B cell (primary cell): Measurements from ENCODE around the gene COLQ. TPM values are rescaled to one million over a fixed set of nuclear protein-coding genes. Genes with fewer than 3 reads are reported as not detected.

ENCODE experiments used
- ATAC-seq: fragments of 200-7000 bp; cut with Tn5 transposase; one replicate; pipeline ENCODE4 v1.10.0; 2021; ENCODE audit warnings: low read depth, mild to moderate bottlenecking, moderate number of reproducible peaks, moderate library complexity
- CTCF ChIA-PET: fragments of 350-600 bp; sonication (Branson Sonifier 250); formaldehyde crosslinking; loops from one replicate; lab custom pipeline; 2021; ENCODE audit warnings: antibody characterized with exemption, inconsistent platforms; lab: Charles Lee
- POLR2A ChIA-PET: fragments of 350-600 bp; sonication (Branson Sonifier 250); formaldehyde crosslinking; loops from one replicate; lab custom pipeline; 2021; ENCODE audit warnings: antibody characterized with exemption; lab: Charles Lee
- DNase-seq: peaks from one replicate; pipeline ENCODE4 v3.0.0; 2013
- H2AFZ ChIP-seq: 2 replicates; pipeline ENCODE4 v1.6.1; 2012; ENCODE audit warnings: mild to moderate bottlenecking, low read depth, low read length; ENCODE audit not compliant: insufficient read depth, poor library complexity, severe bottlenecking
- H3K27ac ChIP-seq, 2 donors: 1 replicate in 1 of 2; 2 replicates in 1 of 2; pipeline ENCODE4 v1.5.1; 2012 to 2013; ENCODE audit warnings: low read length in 2 of 2, mild to moderate bottlenecking in 2 of 2, moderate library complexity in 1 of 2
- H3K27me3 ChIP-seq, 4 experiments: fragments of 200-600 bp in 1 of 4; sonication (generic) in 1 of 4; replicated peaks in 1 of 4; 1 replicate in 2 of 4; 2 replicates in 2 of 4; pipeline versions ENCODE4 v1.6.1 to v1.7.0; 2013 to 2016; ENCODE audit warnings: low read length in 3 of 4, mild to moderate bottlenecking in 2 of 4, mixed read lengths in 1 of 4, moderate library complexity in 1 of 4; ENCODE audit not compliant: insufficient read depth in 4 of 4, control insufficient read depth in 3 of 4; ENCODE audit errors: control extremely low read depth in 1 of 4
- H3K36me3 ChIP-seq, 2 experiments: replicated peaks in 1 of 2; 1 replicate in 1 of 2; 2 replicates in 1 of 2; pipeline versions ENCODE4 v1.6.1 to v1.7.1; 2013; ENCODE audit warnings: low read length in 1 of 2; ENCODE audit not compliant: insufficient read depth in 2 of 2, control insufficient read depth in 1 of 2; ENCODE audit errors: control extremely low read depth in 1 of 2, extremely low read depth in 1 of 2
- H3K4me1 ChIP-seq, 2 donors: fragments of 200-600 bp in 1 of 2; sonication (generic) in 1 of 2; 1 replicate in 1 of 2; 2 replicates in 1 of 2; pipeline versions ENCODE4 v1.5.1 to v1.6.1; 2013 to 2017; ENCODE audit warnings: low read length in 2 of 2; ENCODE audit not compliant: control insufficient read depth in 2 of 2, insufficient read depth in 2 of 2
- H3K4me2 ChIP-seq: replicated peaks from 2 replicates; pipeline ENCODE3; 2012; ENCODE audit warnings: mild to moderate bottlenecking, low read depth, low read length; ENCODE audit not compliant: poor library complexity, severe bottlenecking
- H3K4me3 ChIP-seq, 5 experiments: fragments of 200-600 bp in 1 of 5; sonication (generic) in 1 of 5; 1 replicate in 3 of 5; 2 replicates in 2 of 5; pipeline versions ENCODE4 v1.5.1 to v1.7.0; 2011 to 2016; ENCODE audit warnings: low read length in 4 of 5, mild to moderate bottlenecking in 4 of 5, low read depth in 2 of 5, control low read depth in 1 of 5, moderate library complexity in 1 of 5; ENCODE audit not compliant: insufficient read depth in 1 of 5; ENCODE audit errors: control extremely low read depth in 1 of 5, extremely low read depth in 1 of 5
- H3K79me2 ChIP-seq: fragments of 200-600 bp; sonication (generic); one replicate; pipeline ENCODE4 v1.6.0; 2016; ENCODE audit warnings: low read length; ENCODE audit not compliant: control insufficient read depth, insufficient read depth
- H3K9ac ChIP-seq: fragments of 200-600 bp; sonication (generic); 2 replicates; pipeline ENCODE4 v1.6.1; 2017; ENCODE audit warnings: mild to moderate bottlenecking, low read length, moderate library complexity
- H3K9me3 ChIP-seq, 3 donors: one replicate each; pipeline versions ENCODE4 v1.6.1 to v1.7.1; 2013; ENCODE audit warnings: low read length in 2 of 3; ENCODE audit not compliant: control insufficient read depth in 2 of 3, insufficient read depth in 1 of 3; ENCODE audit errors: control extremely low read depth in 1 of 3
- H4K20me1 ChIP-seq: 2 replicates; pipeline ENCODE4 v1.6.0; 2012; ENCODE audit warnings: mild to moderate bottlenecking, low read length; ENCODE audit not compliant: insufficient read depth, control insufficient read depth, poor library complexity, severe bottlenecking
- H3K27ac Mint-ChIP-seq: one replicate; pipeline ENCODE4 v1.8.0; 2021; ENCODE audit warnings: mixed read lengths
- H3K27me3 Mint-ChIP-seq: one replicate; pipeline ENCODE4 v1.8.0; 2021; ENCODE audit warnings: mixed read lengths
- H3K4me1 Mint-ChIP-seq: one replicate; pipeline ENCODE4 v1.8.0; 2021; ENCODE audit warnings: mixed read lengths
- H3K4me3 Mint-ChIP-seq: one replicate; pipeline ENCODE4 v1.8.0; 2021; ENCODE audit warnings: mixed read lengths
- H3K9me3 Mint-ChIP-seq: one replicate; pipeline ENCODE4 v1.8.0; 2022; ENCODE audit warnings: mixed read lengths; ENCODE audit not compliant: insufficient read depth
- EZH2 ChIP-seq: IDR thresholded peaks from 2 replicates; pipeline ENCODE4 v1.6.1; 2012; ENCODE audit warnings: borderline replicate concordance, low read depth, mild to moderate bottlenecking, moderate library complexity, low read length; ENCODE audit not compliant: insufficient read depth, poor library complexity, severe bottlenecking
- WGBS: methylation state at CpG from one replicate; pipeline ENCODE4 v1.1.5; 2013; ENCODE audit warnings: missing lambda C conversion rate; ENCODE audit not compliant: insufficient coverage; 5-methylcytosine and 5-hydroxymethylcytosine counted together
- intact Hi-C: fragments of 100-400 bp; cut with micrococcal nuclease; formaldehyde crosslinking; loops from one replicate; pipeline ENCODE4 v1.10.0; 2022
- polyA plus RNA-seq: library from polyadenylated mRNA; depleted of rRNA; stranded (reverse); fragments of >200 nt; gene quantifications from 2 replicates; pipeline ENCODE4 v1.2.3, GENCODE V29; 2012
- total RNA-seq, 2 donors: library from RNA; stranded (reverse); fragments of 120-200 nt in 1 of 2; gene quantifications; 1 replicate in 1 of 2; 2 replicates in 1 of 2; pipeline versions ENCODE4 v1.2.3 to v1.2.4, GENCODE V29; 2013 to 2022
- TF ChIP-seq, protein P1 (sequence below): fragments of 200-600 bp; IDR thresholded peaks from one replicate; pipeline ENCODE4 v1.8.0; 2022; ENCODE audit warnings: antibody characterized with exemption, mild to moderate bottlenecking

Gene COLQ
- total and polyA plus RNA-seq, 2 donors (not counting 1 experiment from before 2014, with no cell fraction given), result 1.9 to 2.5 TPM

DNA sequence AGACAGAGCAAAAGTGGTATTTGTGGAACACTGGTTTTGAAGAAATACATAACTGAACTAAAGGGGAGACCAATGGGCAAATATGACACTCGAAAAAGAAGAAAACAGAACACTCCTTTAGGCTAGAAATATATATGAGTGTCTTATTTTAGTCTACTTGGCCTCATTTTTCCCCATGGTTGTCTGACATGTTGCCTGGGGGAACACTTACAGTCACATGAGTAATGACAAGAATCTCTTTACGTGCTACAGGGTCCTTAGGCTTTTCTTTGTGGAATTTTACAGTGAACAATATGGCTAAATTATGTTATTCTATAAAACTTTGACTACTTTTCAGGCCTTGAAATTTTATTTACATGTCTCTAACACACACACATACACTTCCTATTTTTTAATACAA, 111.7 kb downstream of the COLQ start:
- no peak for ATAC-seq
- H3K9ac ChIP-seq, result no peak overlapping the region
- no peak for DNase-seq

DNA sequence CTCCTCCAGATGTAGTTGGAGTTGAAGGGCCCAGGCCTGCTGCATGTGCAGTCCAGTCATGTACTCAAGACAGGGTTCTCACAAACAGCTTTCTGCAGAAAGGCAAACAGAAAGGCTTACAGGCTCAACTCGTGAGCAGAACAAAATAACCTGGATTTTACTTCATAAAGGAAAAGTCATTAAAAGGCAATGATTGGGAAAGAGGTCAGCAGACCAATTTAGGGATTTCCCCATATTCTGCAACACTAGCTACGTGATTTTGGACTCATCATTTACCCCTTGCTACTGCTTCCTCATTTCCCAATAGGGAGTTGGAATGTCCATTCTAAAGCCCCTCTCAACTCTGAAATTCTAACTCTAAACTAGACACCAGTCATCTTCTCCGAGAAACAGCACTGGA, 112.3 kb downstream of the COLQ start:
- 100% methylated on average over 1 of the region's 3 CpGs for WGBS
- no peak overlapping the region for H3K27ac Mint-ChIP-seq
- DNase-seq (no peak), ATAC-seq (no peak)
- Histone ChIP-seq H3K4me2 (no peak overlapping the region), H2AFZ (no peak overlapping the region), H4K20me1 (no peaks in the 10 kb centered on the region), H3K9me3 (no peaks in the 10 kb centered on the region), H3K4me3 (no peak overlapping the region), H3K9ac (no peak overlapping the region), H3K4me1 (peaks cover 12 to 13% of the 10 kb centered on the region in 2 donors), H3K27me3 (no peaks in the 10 kb centered on the region), H3K79me2 (peaks cover 2% of the 10 kb centered on the region), H3K27ac (no peak overlapping the region), H3K36me3 (peaks cover 6 to 41% of the 10 kb centered on the region in 2 experiments)
- H3K4me1 Mint-ChIP-seq, result peaks cover 10% of the 10 kb centered on the region
- H3K27me3 Mint-ChIP-seq, result no peaks in the 10 kb centered on the region
- no peak for TF ChIP-seq EZH2
- TF ChIP-seq, protein P1, sequence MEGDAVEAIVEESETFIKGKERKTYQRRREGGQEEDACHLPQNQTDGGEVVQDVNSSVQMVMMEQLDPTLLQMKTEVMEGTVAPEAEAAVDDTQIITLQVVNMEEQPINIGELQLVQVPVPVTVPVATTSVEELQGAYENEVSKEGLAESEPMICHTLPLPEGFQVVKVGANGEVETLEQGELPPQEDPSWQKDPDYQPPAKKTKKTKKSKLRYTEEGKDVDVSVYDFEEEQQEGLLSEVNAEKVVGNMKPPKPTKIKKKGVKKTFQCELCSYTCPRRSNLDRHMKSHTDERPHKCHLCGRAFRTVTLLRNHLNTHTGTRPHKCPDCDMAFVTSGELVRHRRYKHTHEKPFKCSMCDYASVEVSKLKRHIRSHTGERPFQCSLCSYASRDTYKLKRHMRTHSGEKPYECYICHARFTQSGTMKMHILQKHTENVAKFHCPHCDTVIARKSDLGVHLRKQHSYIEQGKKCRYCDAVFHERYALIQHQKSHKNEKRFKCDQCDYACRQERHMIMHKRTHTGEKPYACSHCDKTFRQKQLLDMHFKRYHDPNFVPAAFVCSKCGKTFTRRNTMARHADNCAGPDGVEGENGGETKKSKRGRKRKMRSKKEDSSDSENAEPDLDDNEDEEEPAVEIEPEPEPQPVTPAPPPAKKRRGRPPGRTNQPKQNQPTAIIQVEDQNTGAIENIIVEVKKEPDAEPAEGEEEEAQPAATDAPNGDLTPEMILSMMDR, result no peak
- POLR2A ChIA-PET, result no interaction called here
- CTCF ChIA-PET, result interaction anchor here (8.1 to 14.6 kb wide), 2 partner anchors 144 to 207 kb away, joined by 305 to 421 read pairs; partner anchors contain the start of gene CAPN7
- no peak overlapping the region for H3K4me3 Mint-ChIP-seq
- intact Hi-C loops, result loop anchor here (10.0 kb wide), 1 partner anchor 484 kb away; no protein-coding TSS in a partner anchor
- H3K9me3 Mint-ChIP-seq, result no peaks in the 10 kb centered on the region

More for the DNA sequence above, 111.7 kb downstream of the COLQ start:
- no peaks in the 10 kb centered on the region for H4K20me1 ChIP-seq
- Mint-ChIP-seq H3K4me1 (peaks cover 9% of the 10 kb centered on the region), H3K4me3 (no peak overlapping the region), H3K27ac (no peak overlapping the region), H3K9me3 (no peaks in the 10 kb centered on the region), H3K27me3 (no peaks in the 10 kb centered on the region)
- H3K27ac ChIP-seq, result no peak overlapping the region
- H3K4me1 ChIP-seq, result peaks cover 7 to 9% of the 10 kb centered on the region in 2 donors
- intact Hi-C loops, result loop anchor here (10.0 kb wide), 1 partner anchor 485 kb away; no protein-coding TSS in a partner anchor
- H3K4me2 ChIP-seq, result no peak overlapping the region
- no peak overlapping the region for H2AFZ ChIP-seq
- no peaks in the 10 kb centered on the region for H3K9me3 ChIP-seq
- ChIA-PET POLR2A (no interaction called here), CTCF (interaction anchor here (8.1 to 14.6 kb wide), 2 partner anchors 144 to 207 kb away, joined by 305 to 421 read pairs; partner anchors contain the start of gene CAPN7)
- H3K27me3 ChIP-seq, result no peaks in the 10 kb centered on the region
- no CpG with 5 or more reads among the region's 2 CpGs for WGBS
- H3K36me3 ChIP-seq, result peaks cover 7 to 46% of the 10 kb centered on the region in 2 experiments
- no peak overlapping the region for H3K4me3 ChIP-seq
- no peak for TF ChIP-seq EZH2
- TF ChIP-seq, protein P1, result no peak
- H3K79me2 ChIP-seq, result no peaks in the 10 kb centered on the region
